Pancreas (tissue), 10 donors: Measurements from ENCODE around the gene MYBPC2. TPM values are rescaled to one million over a fixed set of nuclear protein-coding genes. Genes with fewer than 3 reads are reported as not detected.
A peak's percentile ranks its signal among the peaks of the same experiment; 100 is the strongest.

Experiments
- ATAC-seq, 4 donors: fragments of 200-7000 bp; cut with Tn5 transposase; one replicate each; pipeline versions ENCODE4 v1.8.0 to v1.9.1; 2020; ENCODE audit warnings: mild to moderate bottlenecking in 4 of 4, moderate library complexity in 4 of 4
- DNase-seq, 6 donors: peaks; one replicate each; pipeline ENCODE4 v3.0.0-alpha.2; 2020
- FAIRE-seq: peaks from 2 replicates; lab custom pipeline; 2012; peaks lifted over from hg19 to GRCh38; lab: Jason Lieb, UNC
- H3K27ac ChIP-seq, 4 donors: fragments of 200-600 bp; sonication (generic); 1 replicate in 3 of 4; 2 replicates in 1 of 4; pipeline versions ENCODE4 v1.5.0 to v1.8.0; 2020
- H3K27me3 ChIP-seq, 4 donors: fragments of 200-600 bp; one replicate each; pipeline ENCODE4 v1.8.0; 2021
- H3K36me3 ChIP-seq, 3 donors: fragments of 200-600 bp; sonication (generic) in 1 of 3; one replicate each; pipeline versions ENCODE4 v1.5.0 to v1.8.0; 2020 to 2021
- H3K4me1 ChIP-seq, 3 donors: fragments of 200-600 bp; one replicate each; pipeline ENCODE4 v1.8.0; 2021
- H3K4me3 ChIP-seq, 4 donors: fragments of 200-600 bp; sonication (generic) in 2 of 4; one replicate each; pipeline versions ENCODE4 v1.5.0 to v1.8.0; 2020 to 2021
- H3K9me3 ChIP-seq, 4 donors: fragments of 200-600 bp; one replicate each; pipeline ENCODE4 v1.8.0; 2021
- CTCF ChIP-seq, 4 donors: fragments of 200-600 bp; sonication (generic) in 3 of 4; IDR thresholded peaks; one replicate each; pipeline versions ENCODE4 v1.5.0 to v1.8.0; 2021; ENCODE audit warnings: antibody characterized with exemption in 4 of 4
- WGBS, 2 donors: extraction: QIAGEN DNeasy Blood & Tissue Kit; methylation state at CpG; one replicate each; pipeline ENCODE4 v1.1.7; 2013; 5-methylcytosine and 5-hydroxymethylcytosine counted together
- intact Hi-C, 3 donors: fragments of 100-400 bp; cut with DNase I; formaldehyde crosslinking; loops; one replicate each; pipeline versions ENCODE4 v1.11.1 to v1.14.2; 2022
- polyA plus RNA-seq, 2 donors: library from polyadenylated mRNA; stranded (reverse); fragments of 200-250 nt; gene quantifications; one replicate each; pipeline ENCODE4 v1.2.3, GENCODE V29; 2013
- total RNA-seq, 6 donors: library from RNA; stranded (reverse); fragmentation: NEBNext Ultra II Directional in 4 of 6; extraction: Animal tissue kit (Norgen Biotek cat#: 25700) in 4 of 6; gene quantifications; one replicate each; pipeline versions ENCODE4 v1.2.1 to v1.2.4, GENCODE V29; 2021 to 2023
- donor health status: healthy with polysubstance abuse.
- donor health status: DM: no; HTN: no; CAD: no; lungs with moderate emphysema.
- donor health status: DM: no; HTN: no; CAD: no.
- donor health status: control.
- donor health status: control.
- donor health status: Bipolar disorder and iron deficiency.
- donor health status: DM: yes; HTN: yes; CAD: no.
- donor health status: DM: no; HTN: no; CAD: no.
- donor health status: DM: no; HTN: no; CAD: no.
- donor health status: DM: yes; HTN: yes; CAD: no.

MYBPC2 gene
- total and polyA plus RNA-seq, 8 donors: 0.02 to 1.7 (median 1.5) TPM; not detected in 5

- FAIRE-seq (no peak), DNase-seq (peak in 1 of 6 donors; percentile 71), ATAC-seq (no peak)
- WGBS, 2 donors: 18 to 19% methylated on average over 34 of the region's 34 CpGs
- Histone ChIP-seq H3K9me3 (no peaks in the 10 kb centered on the region), H3K36me3 (no peaks in the 10 kb centered on the region), H3K4me1 (peaks cover 0 to 12% (median 7%) of the 10 kb centered on the region in 3 donors), H3K27ac (no peak within 1 kb of the TSS), H3K27me3 (no peaks in the 10 kb centered on the region), H3K4me3 (no peak within 1 kb of the TSS)
- intact Hi-C loops: no loop called here
- TF ChIP-seq CTCF (IDR thresholded peaks at IDR 0.05): no peak
These were observed 14.3 kb upstream of the MYBPC2 start, which contains the start of gene SPIB for GRCh38 chr19:50418176-50419021. TSS of gene SPIB (plus strand) at chr19:50418938. CDS start at chr19:50418963, 25 bp downstream.

- no peak overlapping the region for H3K4me3 ChIP-seq
- no peak for DNase-seq
- no peak for FAIRE-seq
- no peak for ATAC-seq
- no peaks in the 10 kb centered on the region for H3K36me3 ChIP-seq
- WGBS, 2 donors: 17 to 26% methylated on average over 12 to 14 of the region's 14 CpGs
- intact Hi-C loops: no loop called here
- no peaks in the 10 kb centered on the region for H3K27me3 ChIP-seq
- no peak overlapping the region for H3K27ac ChIP-seq
- TF ChIP-seq CTCF (IDR thresholded peaks at IDR 0.05): no peak
- H3K4me1 ChIP-seq: peaks cover 0 to 12% (median 7%) of the 10 kb centered on the region in 3 donors
- no peaks in the 10 kb centered on the region for H3K9me3 ChIP-seq
These were observed 13.6 kb upstream of the MYBPC2 start for GRCh38 chr19:50419022-50419579.

GRCh38 chr19:50419580-50420035 lies 13.1 kb upstream of the MYBPC2 start:
- FAIRE-seq (no peak), ATAC-seq (no peak), DNase-seq (peak in 1 of 6 donors; percentile 46)
- WGBS, 2 donors: 21 to 31% methylated on average over 4 to 8 of the region's 8 CpGs
- Histone ChIP-seq H3K27ac (no peak overlapping the region), H3K36me3 (no peaks in the 10 kb centered on the region), H3K4me3 (no peak overlapping the region), H3K9me3 (no peaks in the 10 kb centered on the region), H3K27me3 (no peaks in the 10 kb centered on the region), H3K4me1 (peaks cover 0 to 12% (median 7%) of the 10 kb centered on the region in 3 donors)
- no peak for TF ChIP-seq CTCF (IDR thresholded peaks at IDR 0.05)
- intact Hi-C loops: no loop called here

GRCh38 chr19:50420127-50420526 lies 12.6 kb upstream of the MYBPC2 start:
- H3K36me3 ChIP-seq: no peaks in the 10 kb centered on the region
- intact Hi-C loops: no loop called here
- no peak for TF ChIP-seq CTCF (IDR thresholded peaks at IDR 0.05)
- no peak for DNase-seq
- H3K4me3 ChIP-seq: no peak overlapping the region
- H3K4me1 ChIP-seq: peaks cover 0 to 12% (median 7%) of the 10 kb centered on the region in 3 donors
- H3K9me3 ChIP-seq: no peaks in the 10 kb centered on the region
- 38 to 40% methylated on average over 3 of the region's 3 CpGs for WGBS, 2 donors
- FAIRE-seq: no peak
- no peak overlapping the region for H3K27ac ChIP-seq
- no peaks in the 10 kb centered on the region for H3K27me3 ChIP-seq
- ATAC-seq: no peak
